Endothelial cell of umbilical vein (primary cell): ENCODE measurements around the gene CDR2L. TPM values are rescaled to one million over a fixed set of nuclear protein-coding genes. Genes with fewer than 3 reads are reported as not detected.
"Not testable (repeated sequence)": the region's sequence is repeated elsewhere in the genome, so short reads cannot be mapped to it uniquely, and the experiment has no call there.

ENCODE experiments used
- BruUV-seq: library from RNA; stranded (reverse); fragments of 400-500 nt; replicated peaks from 2 replicates; lab custom pipeline; 2021; lab: Mats Ljungman, UMichigan
- CTCF ChIA-PET: fragments of 300-600, 350-600 bp; sonication (Branson Sonifier 250); formaldehyde crosslinking; loops from one replicate; lab custom pipeline; 2021; ENCODE audit warnings: antibody characterized with exemption, inconsistent platforms; lab: Charles Lee
- POLR2A ChIA-PET: fragments of 300-600, 350-600 bp; sonication (Branson Sonifier 250); formaldehyde crosslinking; loops from one replicate; lab custom pipeline; 2021; ENCODE audit warnings: antibody characterized with exemption, inconsistent platforms; lab: Charles Lee
- DNase-seq: peaks from one replicate; pipeline ENCODE4 v3.0.0-alpha.2; 2011; ENCODE audit warnings: low read depth, low spot score
- FAIRE-seq: peaks from 2 replicates; lab custom pipeline; 2011; peaks lifted over from hg19 to GRCh38; lab: Jason Lieb, UNC
- H2AFZ ChIP-seq: 2 replicates; pipeline ENCODE4 v1.6.0; 2012; ENCODE audit warnings: low read depth, low read length, control low read depth, inconsistent platforms
- H3K27ac ChIP-seq: 2 replicates; pipeline ENCODE4 v1.5.1; 2011; ENCODE audit warnings: low read depth, mild to moderate bottlenecking, control low read depth, low read length, moderate library complexity; ENCODE audit not compliant: insufficient read depth
- H3K27me3 ChIP-seq, 2 experiments: 2 replicates each; pipeline versions ENCODE4 v1.6.0 to v1.6.1; 2011; ENCODE audit warnings: low read length in 2 of 2, mixed read lengths in 1 of 2; ENCODE audit not compliant: control insufficient read depth in 2 of 2, insufficient read depth in 2 of 2
- H3K36me3 ChIP-seq, 2 experiments: 2 replicates in 1 of 2; 3 replicates in 1 of 2; pipeline ENCODE4 v1.5.1; 2011; ENCODE audit warnings: low read length in 2 of 2, mild to moderate bottlenecking in 1 of 2, moderate library complexity in 1 of 2; ENCODE audit not compliant: control insufficient read depth in 2 of 2, insufficient read depth in 2 of 2; ENCODE audit errors: extremely low read depth in 1 of 2
- H3K4me1 ChIP-seq: 3 replicates; pipeline ENCODE4 v1.5.1; 2011; ENCODE audit warnings: mild to moderate bottlenecking, low read length; ENCODE audit not compliant: control insufficient read depth, insufficient read depth; ENCODE audit errors: extremely low read depth
- H3K4me2 ChIP-seq: 2 replicates; pipeline ENCODE4 v1.6.1; 2011; ENCODE audit warnings: low read length, control low read depth, mixed read lengths; ENCODE audit not compliant: insufficient read depth
- H3K4me3 ChIP-seq, 3 experiments: fragments of 200-600 bp in 1 of 3; sonication (generic), shearing (Covaris generic) in 1 of 3; replicated peaks in 1 of 3; 2 replicates each; pipeline ENCODE4 v1.5.1; 2011 to 2016; ENCODE audit warnings: control low read depth in 3 of 3, low read length in 3 of 3, mild to moderate bottlenecking in 2 of 3, inconsistent platforms in 1 of 3, low read depth in 1 of 3, moderate library complexity in 1 of 3; ENCODE audit not compliant: insufficient read depth in 1 of 3
- H3K79me2 ChIP-seq: 2 replicates; pipeline ENCODE4 v1.6.0; 2012; ENCODE audit warnings: low read length, inconsistent platforms; ENCODE audit not compliant: control insufficient read depth, insufficient read depth
- H3K9ac ChIP-seq: replicated peaks from 2 replicates; pipeline ENCODE3; 2011; ENCODE audit warnings: low read length, control low read depth; ENCODE audit not compliant: insufficient read depth; ENCODE audit errors: extremely low read depth
- H3K9me1 ChIP-seq: replicated peaks from 3 replicates; pipeline ENCODE4 v1.6.0; 2011; ENCODE audit warnings: mild to moderate bottlenecking, low read length; ENCODE audit not compliant: control insufficient read depth, insufficient read depth; ENCODE audit errors: extremely low read depth
- H3K9me3 ChIP-seq: replicated peaks from 2 replicates; pipeline ENCODE4 v1.5.1; 2012; ENCODE audit warnings: low read length, inconsistent platforms; ENCODE audit not compliant: control insufficient read depth, insufficient read depth
- H4K20me1 ChIP-seq: replicated peaks from 2 replicates; pipeline ENCODE3; 2011; ENCODE audit warnings: mild to moderate bottlenecking, low read length; ENCODE audit not compliant: control insufficient read depth, insufficient read depth; ENCODE audit errors: extremely low read depth
- CTCF ChIP-seq, 2 donors: IDR thresholded peaks; 1 replicate in 1 of 2; 2 replicates in 1 of 2; pipeline ENCODE4 v1.5.1; 2011; ENCODE audit warnings: low read length in 2 of 2, mild to moderate bottlenecking in 2 of 2, moderate library complexity in 2 of 2, control low read depth in 1 of 2, inconsistent platforms in 1 of 2, low read depth in 1 of 2; ENCODE audit not compliant: insufficient read depth in 1 of 2; ENCODE audit errors: extremely low read depth in 1 of 2
- EZH2 ChIP-seq: IDR thresholded peaks from 2 replicates; pipeline ENCODE4 v1.6.1; 2012; ENCODE audit warnings: borderline replicate concordance, low read depth, mild to moderate bottlenecking, moderate library complexity, low read length, inconsistent platforms; ENCODE audit not compliant: severe bottlenecking
- FOS ChIP-seq: IDR thresholded peaks from 2 replicates; pipeline ENCODE4 v1.6.1; 2011; ENCODE audit warnings: mild to moderate bottlenecking, low read length, moderate library complexity, borderline replicate concordance; ENCODE audit not compliant: insufficient read depth
- GATA2 ChIP-seq: IDR thresholded peaks from 2 replicates; pipeline ENCODE4 v1.7.0; 2011; ENCODE audit warnings: low read depth, mild to moderate bottlenecking, moderate library complexity, mixed read lengths, low read length; ENCODE audit not compliant: insufficient read length, insufficient read depth
- JUN ChIP-seq: IDR thresholded peaks from 2 replicates; pipeline ENCODE4 v1.6.1; 2011; ENCODE audit warnings: borderline replicate concordance, low read depth; ENCODE audit not compliant: insufficient read length, insufficient read depth
- MAX ChIP-seq: IDR thresholded peaks from 2 replicates; pipeline ENCODE4 v1.6.1; 2011; ENCODE audit not compliant: insufficient read depth, insufficient read length
- MYC ChIP-seq: IDR thresholded peaks from one replicate; pipeline ENCODE4 v1.6.1; 2011; ENCODE audit warnings: mild to moderate bottlenecking, low read depth, low read length
- POLR2A ChIP-seq: IDR thresholded peaks from 2 replicates; pipeline ENCODE4 v1.6.1; 2012; ENCODE audit warnings: low read depth, mild to moderate bottlenecking, control low read depth, low read length
- POLR2AphosphoS5 ChIP-seq: IDR thresholded peaks from 2 replicates; pipeline ENCODE4 v1.6.1; 2012; ENCODE audit warnings: low read depth, mild to moderate bottlenecking, control low read depth, low read length, moderate library complexity; ENCODE audit not compliant: insufficient read depth
- dilution Hi-C: fragments of 300-500 bp; cut with MboI; formaldehyde crosslinking; loops from one replicate; pipeline ENCODE4 v1.15.0; 2019; ENCODE audit warnings: low sequenced_read_pairs; ENCODE audit not compliant: extremely low pct_ligation_motif_present
- intact Hi-C: fragments of 100-400 bp; cut with micrococcal nuclease; formaldehyde crosslinking; loops from one replicate; pipeline ENCODE4 v1.10.0; 2022
- polyA plus RNA-seq, 4 experiments: library from polyadenylated mRNA; depleted of rRNA in 3 of 4; stranded (reverse) in 3 of 4; unstranded in 1 of 4; fragments of >200 nt; gene quantifications; 2 replicates each; pipeline versions ENCODE4 v1.2.1 to v1.2.3, GENCODE V29; 2011 to 2012; ENCODE audit warnings: missing spikeins in 1 of 4
- total RNA-seq: library from RNA; stranded (reverse); gene quantifications from 2 replicates; pipeline ENCODE4 v1.2.3, GENCODE V29; 2021

The CDR2L gene
- total and polyA plus RNA-seq, 2 donors (not counting 3 experiments of a cell fraction or from before 2014, with no cell fraction given), result 22.2 to 34.9 TPM

- Histone ChIP-seq H3K4me2 (no peak overlapping the region), H3K27me3 (no peaks in the 10 kb centered on the region), H2AFZ (no peak overlapping the region), H3K27ac (no peak overlapping the region), H3K9ac (no peak overlapping the region), H4K20me1 (no peaks in the 10 kb centered on the region), H3K36me3 (peaks cover 5 to 20% of the 10 kb centered on the region in 2 experiments), H3K9me1 (no peaks in the 10 kb centered on the region), H3K9me3 (no peaks in the 10 kb centered on the region), H3K79me2 (no peaks in the 10 kb centered on the region), H3K4me3 (no peak overlapping the region), H3K4me1 (no peaks in the 10 kb centered on the region)
- dilution Hi-C loops, result no loop called here
- intact Hi-C loops, result no loop called here
- ChIA-PET CTCF (interaction anchor here (0.9 to 3.1 kb wide), 2 partner anchors 12 to 62 kb away, joined by 3 to 26 read pairs; partner anchors contain the start of gene MRPL58), POLR2A (no interaction called here)
- FAIRE-seq, result no peak
- no peak for DNase-seq
- no TSS peak for BruUV-seq
- TF ChIP-seq EZH2 (no peak), MYC (no peak), JUN (no peak), MAX (no peak), POLR2AphosphoS5 (no peak), FOS (no peak), GATA2 (no peak), CTCF (IDR thresholded peaks at IDR 0.05; ENCODE audit: extremely low read depth in 1 of 2, insufficient read depth in 1 of 2, low read depth in 1 of 2, low read length in 2 of 2) (no peak), POLR2A (no peak)
Observed at GRCh38 chr17:75024686-75025397, 37.4 kb downstream of the CDR2L start.

- intact Hi-C loops, H3K4me2 ChIP-seq, dilution Hi-C loops, H3K4me3 ChIP-seq, FAIRE-seq, H4K20me1 ChIP-seq, H3K9me3 ChIP-seq, BruUV-seq, H3K9me1 ChIP-seq, POLR2A ChIA-PET, H3K27me3 ChIP-seq, H3K4me1 ChIP-seq, H3K79me2 ChIP-seq, H2AFZ ChIP-seq, H3K9ac ChIP-seq, H3K27ac ChIP-seq, DNase-seq: not testable (repeated sequence)
- peaks cover 5 to 17% of the 10 kb centered on the region in 2 experiments for H3K36me3 ChIP-seq
- CTCF ChIA-PET, result interaction anchor here (0.9 to 3.1 kb wide), 2 partner anchors 13 to 63 kb away, joined by 3 to 26 read pairs; partner anchors contain the start of gene MRPL58
Observed at GRCh38 chr17:75025398-75025734, 37.9 kb downstream of the CDR2L start.

- H3K27ac ChIP-seq, DNase-seq, dilution Hi-C loops, H3K27me3 ChIP-seq, H2AFZ ChIP-seq, H3K4me2 ChIP-seq, intact Hi-C loops, BruUV-seq, H4K20me1 ChIP-seq, H3K9me3 ChIP-seq, H3K4me3 ChIP-seq, H3K36me3 ChIP-seq, FAIRE-seq, H3K9me1 ChIP-seq, H3K9ac ChIP-seq, H3K79me2 ChIP-seq, POLR2A ChIA-PET, H3K4me1 ChIP-seq, CTCF ChIA-PET: not testable (repeated sequence)
Observed at GRCh38 chr17:75026650-75027049, 39.2 kb downstream of the CDR2L start.
